HFFc6 (cell line): ENCODE measurements around the gene NFIX. TPM values are rescaled to one million over a fixed set of nuclear protein-coding genes. Genes with fewer than 3 reads are reported as not detected.

Experiments used
- DNase-seq: peaks from one replicate; pipeline ENCODE4 v3.0.0-alpha.2; 2018
- H3K27ac Mint-ChIP-seq: 2 replicates; pipeline ENCODE4 v1.8.0; 2020; ENCODE audit warnings: mild to moderate bottlenecking, mixed read lengths
- H3K27me3 Mint-ChIP-seq: 2 replicates; pipeline ENCODE4 v1.8.0; 2021; ENCODE audit warnings: mild to moderate bottlenecking, moderate library complexity, mixed read lengths; ENCODE audit not compliant: insufficient read depth
- H3K36me3 Mint-ChIP-seq: 2 replicates; pipeline ENCODE4 v1.8.0; 2021; ENCODE audit warnings: low read depth, mixed read lengths
- H3K4me1 Mint-ChIP-seq: 2 replicates; pipeline ENCODE4 v1.8.0; 2020; ENCODE audit warnings: low read depth, mixed read lengths
- H3K4me3 Mint-ChIP-seq: 2 replicates; pipeline ENCODE4 v1.8.0; 2020; ENCODE audit warnings: mild to moderate bottlenecking, moderate library complexity, mixed read lengths
- H3K9me3 Mint-ChIP-seq: 2 replicates; pipeline ENCODE4 v1.8.0; 2020; ENCODE audit warnings: mild to moderate bottlenecking, mixed read lengths
- CTCF ChIP-seq: fragments of 200-600 bp; sonication (generic); IDR thresholded peaks from 2 replicates; pipeline ENCODE4 v1.5.0; 2021; ENCODE audit warnings: antibody characterized with exemption, mild to moderate bottlenecking
- total RNA-seq, 6 experiments: library from RNA; stranded (reverse); fragmentation: NEBNext Ultra II Directional; extraction: Animal tissue kit (Norgen Biotek cat#: 25700); gene quantifications; 2 replicates in 1 of 6; 3 replicates in 5 of 6; pipeline ENCODE4 v1.2.3, GENCODE V29; 2021

Gene NFIX
- total RNA-seq, 6 experiments from 2014 or later, result 129 to 161 (median 142) TPM

DNA sequence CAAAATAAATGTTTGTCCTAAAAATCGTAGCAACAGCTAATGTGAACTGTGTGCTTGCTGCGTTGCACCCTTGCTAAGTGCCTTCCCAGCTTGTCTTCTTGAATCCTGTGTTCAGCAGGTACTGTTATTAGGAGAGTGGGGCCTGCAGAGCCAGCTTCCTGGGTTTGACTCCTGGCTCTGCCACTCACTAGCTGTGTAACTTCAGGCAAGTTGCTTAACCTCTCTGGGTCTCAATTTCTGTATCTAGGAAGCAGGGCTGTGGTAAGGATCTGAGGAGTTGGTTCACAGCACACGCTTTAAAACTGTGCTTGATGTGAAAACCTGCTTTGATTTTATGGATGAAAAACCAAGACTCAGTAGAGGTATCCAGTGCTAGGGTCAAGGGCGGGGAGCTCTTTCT, 10.0 kb downstream of the NFIX start:
- H3K9me3 Mint-ChIP-seq, result no peaks in the 10 kb centered on the region
- TF ChIP-seq CTCF, result no peak
- no peak overlapping the region for H3K27ac Mint-ChIP-seq
- no peak overlapping the region for H3K4me3 Mint-ChIP-seq
- H3K4me1 Mint-ChIP-seq, result no peaks in the 10 kb centered on the region
- no peaks in the 10 kb centered on the region; the same call in 1 of the 2 replicates for H3K27me3 Mint-ChIP-seq
- no peak for DNase-seq
- H3K36me3 Mint-ChIP-seq, result peaks cover 4% of the 10 kb centered on the region; the same call in 1 of the 2 replicates

GRCh38 chr19:13005861-13006370, 10.6 kb downstream of the NFIX start:
- Mint-ChIP-seq H3K4me1 (no peaks in the 10 kb centered on the region), H3K4me3 (no peak overlapping the region), H3K27me3 (no peaks in the 10 kb centered on the region; the same call in 1 of the 2 replicates), H3K36me3 (peaks cover 4% of the 10 kb centered on the region; the same call in 1 of the 2 replicates), H3K9me3 (no peaks in the 10 kb centered on the region), H3K27ac (no peak overlapping the region)
- no peak for DNase-seq
- no peak for TF ChIP-seq CTCF

DNA sequence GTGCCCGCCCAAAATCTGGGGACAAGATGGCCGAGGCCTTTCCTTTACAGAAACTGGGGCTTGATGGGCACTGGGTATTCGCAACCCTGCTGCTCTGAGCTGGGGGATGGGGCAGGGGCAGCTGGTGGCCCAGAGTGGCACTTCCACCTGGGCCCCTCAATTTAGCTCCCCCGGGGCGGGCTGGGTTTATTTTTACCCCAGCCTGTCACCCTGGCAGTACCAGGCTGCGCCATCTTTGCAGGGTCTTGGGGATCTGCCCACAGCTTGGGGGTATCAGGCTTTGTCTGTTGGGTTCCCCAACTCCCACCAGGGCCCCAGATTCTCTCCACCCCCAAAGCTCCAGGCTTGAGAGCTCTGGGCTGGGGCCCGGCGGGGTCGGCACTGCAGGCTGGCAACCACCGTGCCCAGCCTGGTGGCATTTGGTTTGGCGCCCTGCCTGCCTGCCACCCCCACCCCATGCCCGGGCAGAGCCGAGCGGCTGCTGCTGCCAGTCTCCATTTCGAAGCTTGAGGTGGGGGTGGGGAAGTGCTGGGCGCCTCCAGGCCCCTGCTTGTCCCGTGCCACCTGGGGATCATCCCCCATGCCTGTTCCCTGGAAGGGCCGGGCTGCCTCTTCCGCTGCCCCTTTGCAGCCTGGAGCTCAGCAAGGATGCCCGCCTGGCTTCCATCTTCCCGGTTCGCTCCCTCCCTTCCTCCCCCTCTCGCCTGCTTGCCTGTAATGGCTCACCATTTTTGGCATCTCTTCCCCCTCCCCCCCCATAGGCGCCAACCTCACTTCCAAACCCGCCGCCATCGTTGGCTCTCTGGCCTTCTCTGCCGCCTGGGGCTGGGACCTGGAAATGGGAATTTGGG, 11.4 kb downstream of the NFIX start:
- Mint-ChIP-seq H3K36me3 (peaks cover 4% of the 10 kb centered on the region; the same call in 1 of the 2 replicates), H3K4me1 (no peaks in the 10 kb centered on the region), H3K4me3 (no peak overlapping the region), H3K27me3 (no peaks in the 10 kb centered on the region; the same call in 1 of the 2 replicates), H3K27ac (no peak overlapping the region), H3K9me3 (no peaks in the 10 kb centered on the region)
- TF ChIP-seq CTCF, result no peak
- DNase-seq, result no peak

- no peaks in the 10 kb centered on the region; the same call in 1 of the 2 replicates for H3K27me3 Mint-ChIP-seq
- no peak for DNase-seq
These were observed 12.2 kb downstream of the NFIX start for GRCh38 chr19:13007292-13008045.

More at GRCh38 chr19:13007292-13008045, 12.2 kb downstream of the NFIX start:
- peak; percentile 27 for TF ChIP-seq CTCF
- H3K27ac Mint-ChIP-seq, result no peak overlapping the region
- H3K4me1 Mint-ChIP-seq, result peaks cover 1% of the 10 kb centered on the region
- H3K4me3 Mint-ChIP-seq, result no peak overlapping the region
- peaks cover 4% of the 10 kb centered on the region; the same call in 1 of the 2 replicates for H3K36me3 Mint-ChIP-seq
- no peaks in the 10 kb centered on the region for H3K9me3 Mint-ChIP-seq
